ENCODE data around the gene ELMOD3. TPM values are rescaled to one million over a fixed set of nuclear protein-coding genes. Genes with fewer than 3 reads are reported as not detected.

ELMOD3 gene
- total RNA-seq, 1 experiment from 2014 or later: 10.3 TPM

DNA sequence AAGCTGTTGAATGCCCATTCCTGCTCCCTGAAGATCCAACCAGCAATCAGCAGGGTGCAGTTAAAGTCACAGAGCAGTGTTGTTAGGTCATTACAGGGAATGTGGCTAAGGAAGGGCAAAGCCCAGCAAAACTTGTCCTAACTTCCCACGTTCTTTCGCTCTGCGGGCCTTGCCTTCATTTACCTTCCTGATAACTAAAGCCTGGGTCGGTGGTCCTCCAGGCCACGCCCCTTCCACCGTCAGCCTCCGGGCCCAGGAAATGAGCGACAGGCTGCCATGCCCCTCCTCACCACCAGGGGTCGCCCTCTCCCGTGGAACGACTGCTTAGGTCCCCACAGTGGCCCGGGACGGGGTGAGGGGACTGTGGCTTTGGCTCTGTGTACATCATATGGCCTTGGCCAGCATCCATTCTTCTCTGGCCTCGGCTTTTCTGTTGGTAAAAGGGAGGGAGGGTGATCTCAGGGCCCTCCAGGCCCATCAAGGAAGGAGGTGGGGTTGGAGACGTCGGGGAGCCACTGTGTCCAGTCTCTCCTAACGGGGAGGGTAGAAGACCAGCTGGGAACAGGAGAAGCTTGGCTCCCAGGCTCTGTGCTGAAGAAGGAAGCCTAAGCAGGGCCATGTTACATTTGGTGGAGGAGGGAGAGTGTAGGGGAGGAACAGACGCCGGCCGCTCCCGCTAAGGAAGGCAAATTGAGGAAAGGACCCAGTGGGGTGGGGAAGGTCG, 66.1 kb downstream of the ELMOD3 start:
- Histone ChIP-seq H3K4me3 (ENCODE audit: low read depth, low read length) (no peak overlapping the region), H3K9me3 (no peaks in the 10 kb centered on the region), H3K27me3 (replicated peaks; ENCODE audit: control insufficient read depth, insufficient read depth, low read length) (no peaks in the 10 kb centered on the region), H3K4me1 (peaks cover 47% of the 10 kb centered on the region), H3K36me3 (ENCODE audit: control insufficient read depth, insufficient read depth, low read length) (no peaks in the 10 kb centered on the region)
- H3K4me1 Mint-ChIP-seq (ENCODE audit: low read depth, unreplicated experiment): peaks cover 36% of the 10 kb centered on the region
- peak overlapping the region; percentile 69 for H3K4me3 Mint-ChIP-seq (ENCODE audit: unreplicated experiment)
- peaks cover 12% of the 10 kb centered on the region for H3K36me3 Mint-ChIP-seq (ENCODE audit: insufficient read depth, unreplicated experiment)
- no peaks in the 10 kb centered on the region for H3K9me3 Mint-ChIP-seq (ENCODE audit: unreplicated experiment)
- H3K27ac Mint-ChIP-seq (ENCODE audit: unreplicated experiment): peak overlapping the region; percentile 80
- POLR2A ChIA-PET: interaction anchor here (0.5 to 4.5 kb wide), 9 partner anchors 11 to 157 kb away, joined by 3 to 73 read pairs (median 4); partner anchors contain the start of genes MAT2A and VAMP8
- CTCF ChIA-PET: interaction anchor here (0.6 to 5.3 kb wide), 10 partner anchors 38 to 205 kb away, joined by 3 to 67 read pairs (median 6); partner anchors contain the start of genes ELMOD3, MAT2A and RNF181
- intact Hi-C loops (cut with micrococcal nuclease; ENCODE audit: unreplicated experiment): loop anchor here (1.0 to 2.0 kb wide), 9 partner anchors 18 to 191 kb away; partner anchors contain the start of genes ELMOD3, RETSAT and TMEM150A
- TF ChIP-seq, protein P1, sequence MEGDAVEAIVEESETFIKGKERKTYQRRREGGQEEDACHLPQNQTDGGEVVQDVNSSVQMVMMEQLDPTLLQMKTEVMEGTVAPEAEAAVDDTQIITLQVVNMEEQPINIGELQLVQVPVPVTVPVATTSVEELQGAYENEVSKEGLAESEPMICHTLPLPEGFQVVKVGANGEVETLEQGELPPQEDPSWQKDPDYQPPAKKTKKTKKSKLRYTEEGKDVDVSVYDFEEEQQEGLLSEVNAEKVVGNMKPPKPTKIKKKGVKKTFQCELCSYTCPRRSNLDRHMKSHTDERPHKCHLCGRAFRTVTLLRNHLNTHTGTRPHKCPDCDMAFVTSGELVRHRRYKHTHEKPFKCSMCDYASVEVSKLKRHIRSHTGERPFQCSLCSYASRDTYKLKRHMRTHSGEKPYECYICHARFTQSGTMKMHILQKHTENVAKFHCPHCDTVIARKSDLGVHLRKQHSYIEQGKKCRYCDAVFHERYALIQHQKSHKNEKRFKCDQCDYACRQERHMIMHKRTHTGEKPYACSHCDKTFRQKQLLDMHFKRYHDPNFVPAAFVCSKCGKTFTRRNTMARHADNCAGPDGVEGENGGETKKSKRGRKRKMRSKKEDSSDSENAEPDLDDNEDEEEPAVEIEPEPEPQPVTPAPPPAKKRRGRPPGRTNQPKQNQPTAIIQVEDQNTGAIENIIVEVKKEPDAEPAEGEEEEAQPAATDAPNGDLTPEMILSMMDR (IDR thresholded peaks at IDR 0.05; ENCODE audit: insufficient read depth in 1 of 2, low read depth in 1 of 2, low read length in 1 of 2, severe bottlenecking in 1 of 2, unreplicated experiment in 1 of 2): peak; percentile 99 to 100
- DNase-seq: peak; percentile 90 to 96
- BruUV-seq (replicated peaks): TSS peak; percentile 85
- H3K27me3 Mint-ChIP-seq (ENCODE audit: insufficient read depth, unreplicated experiment): no peaks in the 10 kb centered on the region

DNA sequence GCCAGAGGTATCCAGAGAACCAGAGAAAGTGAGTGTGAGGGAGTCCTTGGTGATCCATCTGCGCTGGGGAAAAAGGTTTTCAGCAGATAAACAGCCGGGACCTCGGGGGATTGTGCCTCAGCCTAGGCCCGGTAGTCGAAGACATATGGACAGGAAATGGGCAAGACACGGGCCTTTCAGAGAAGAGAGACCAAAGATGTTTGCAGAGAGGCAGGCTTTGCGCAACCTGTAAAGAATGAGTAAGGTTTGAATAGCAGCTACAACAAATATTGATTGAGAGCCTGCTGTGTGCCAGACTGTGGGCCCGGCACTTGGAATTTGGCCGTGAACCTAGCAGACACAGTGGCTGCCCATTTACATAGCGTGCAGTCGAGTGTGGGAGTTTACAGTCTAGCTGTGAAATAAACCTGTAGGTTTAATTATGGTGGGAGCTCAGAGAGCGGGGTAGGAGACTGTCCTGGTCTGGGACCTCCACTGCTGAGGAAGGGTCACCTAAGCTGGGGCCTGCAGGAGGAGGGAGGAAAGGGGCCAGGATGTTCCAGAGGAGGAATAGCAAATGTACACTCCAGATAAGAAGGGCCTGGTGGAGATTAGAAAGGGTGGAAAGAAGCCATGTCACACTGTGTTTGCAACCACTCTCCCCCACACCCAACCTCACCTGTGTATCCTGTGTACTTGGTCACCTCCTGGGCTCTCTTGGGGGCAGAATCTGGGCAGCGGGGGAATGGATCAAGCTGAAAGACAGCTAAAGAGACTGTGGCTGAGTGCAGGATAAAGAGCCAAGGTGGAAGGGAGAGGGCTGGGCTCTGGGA, 66.9 kb downstream of the ELMOD3 start:
- H3K27ac Mint-ChIP-seq (ENCODE audit: unreplicated experiment): peak overlapping the region; percentile 80
- intact Hi-C loops (cut with micrococcal nuclease; ENCODE audit: unreplicated experiment): loop anchor here (1.0 to 2.0 kb wide), 8 partner anchors 17 to 190 kb away; partner anchors contain the start of genes ELMOD3, RETSAT and TMEM150A
- H3K4me1 Mint-ChIP-seq (ENCODE audit: low read depth, unreplicated experiment): peaks cover 36% of the 10 kb centered on the region
- POLR2A ChIA-PET: interaction anchor here (0.5 to 4.5 kb wide), 11 partner anchors 10 to 156 kb away, joined by 3 to 73 read pairs (median 4); partner anchors contain the start of genes GGCX, MAT2A and VAMP8
- H3K9me3 Mint-ChIP-seq (ENCODE audit: unreplicated experiment): no peaks in the 10 kb centered on the region
- no TSS peak for BruUV-seq (replicated peaks)
- no peaks in the 10 kb centered on the region for H3K9me3 ChIP-seq
- peaks cover 47% of the 10 kb centered on the region for H3K4me1 ChIP-seq
- H3K27me3 Mint-ChIP-seq (ENCODE audit: insufficient read depth, unreplicated experiment): no peaks in the 10 kb centered on the region
- DNase-seq: peak; percentile 85 to 87
- TF ChIP-seq, protein P1 (IDR thresholded peaks at IDR 0.05; ENCODE audit: insufficient read depth in 1 of 2, low read depth in 1 of 2, low read length in 1 of 2, severe bottlenecking in 1 of 2, unreplicated experiment in 1 of 2): no peak
- H3K4me3 Mint-ChIP-seq (ENCODE audit: unreplicated experiment): peak overlapping the region; percentile 69
- H3K27me3 ChIP-seq (replicated peaks; ENCODE audit: control insufficient read depth, insufficient read depth, low read length): no peaks in the 10 kb centered on the region
- H3K36me3 Mint-ChIP-seq (ENCODE audit: insufficient read depth, unreplicated experiment): peaks cover 12% of the 10 kb centered on the region
- no peaks in the 10 kb centered on the region for H3K36me3 ChIP-seq (ENCODE audit: control insufficient read depth, insufficient read depth, low read length)
- CTCF ChIA-PET: interaction anchor here (0.6 to 5.3 kb wide), 12 partner anchors 39 to 205 kb away, joined by 3 to 67 read pairs (median 4); partner anchors contain the start of genes ELMOD3, MAT2A and RNF181
- H3K4me3 ChIP-seq (ENCODE audit: low read depth, low read length): no peak overlapping the region

DNA sequence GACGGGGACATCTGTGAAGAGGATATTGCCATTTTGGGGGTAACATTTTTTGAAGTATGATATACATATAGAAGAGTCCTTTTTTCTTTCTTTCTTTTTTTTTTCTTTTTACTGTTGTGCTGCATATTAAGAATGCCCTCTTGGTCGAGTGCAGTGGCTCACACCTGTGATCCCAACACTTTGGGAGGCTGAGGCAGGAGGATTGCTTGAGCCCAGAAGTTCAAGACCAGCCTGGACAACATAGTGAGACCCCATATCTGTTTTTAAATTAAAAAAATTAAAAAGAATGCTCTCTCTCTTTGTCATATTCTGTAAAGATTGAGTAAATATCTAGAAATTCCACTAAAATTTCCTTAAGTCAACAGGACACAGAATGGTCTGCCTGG, 67.5 kb downstream of the ELMOD3 start:
- no peaks in the 10 kb centered on the region for H3K9me3 ChIP-seq
- no peaks in the 10 kb centered on the region for H3K27me3 Mint-ChIP-seq (ENCODE audit: insufficient read depth, unreplicated experiment)
- TF ChIP-seq, protein P1 (IDR thresholded peaks at IDR 0.05; ENCODE audit: insufficient read depth in 1 of 2, low read depth in 1 of 2, low read length in 1 of 2, severe bottlenecking in 1 of 2, unreplicated experiment in 1 of 2): no peak
- no peaks in the 10 kb centered on the region for H3K27me3 ChIP-seq (replicated peaks; ENCODE audit: control insufficient read depth, insufficient read depth, low read length)
- peaks cover 12% of the 10 kb centered on the region for H3K36me3 Mint-ChIP-seq (ENCODE audit: insufficient read depth, unreplicated experiment)
- peak overlapping the region; percentile 80 for H3K27ac Mint-ChIP-seq (ENCODE audit: unreplicated experiment)
- POLR2A ChIA-PET: interaction anchor here (0.5 to 4.5 kb wide), 5 partner anchors 17 to 139 kb away, joined by 3 to 73 read pairs (median 4); partner anchors contain the start of genes GGCX and MAT2A
- peaks cover 36% of the 10 kb centered on the region for H3K4me1 Mint-ChIP-seq (ENCODE audit: low read depth, unreplicated experiment)
- DNase-seq: no peak
- no peaks in the 10 kb centered on the region for H3K36me3 ChIP-seq (ENCODE audit: control insufficient read depth, insufficient read depth, low read length)
- no TSS peak for BruUV-seq (replicated peaks)
- CTCF ChIA-PET: interaction anchor here (0.8 to 5.3 kb wide), 6 partner anchors 67 to 130 kb away, joined by 3 to 67 read pairs (median 5); partner anchors contain the start of genes ELMOD3 and MAT2A
- peak overlapping the region; percentile 69 for H3K4me3 Mint-ChIP-seq (ENCODE audit: unreplicated experiment)
- H3K4me3 ChIP-seq (ENCODE audit: low read depth, low read length): no peak overlapping the region
- intact Hi-C loops (cut with micrococcal nuclease; ENCODE audit: unreplicated experiment): no loop called here
- peaks cover 47% of the 10 kb centered on the region for H3K4me1 ChIP-seq
- H3K9me3 Mint-ChIP-seq (ENCODE audit: unreplicated experiment): no peaks in the 10 kb centered on the region

All from Caco-2 (cell line).